HG02588 (cell line): Measurements from ENCODE around the gene PCTP.
A peak's percentile ranks its signal among the peaks of the same experiment; 100 is the strongest.

ENCODE experiments used
- ATAC-seq: cut with Tn5 transposase; IDR thresholded peaks from one replicate; pipeline ENCODE4 v1.9.1; 2021; ENCODE audit warnings: mild to moderate bottlenecking, moderate library complexity; ENCODE audit not compliant: unreplicated experiment

Gene PCTP

GRCh38 chr17:55750750-55751657 is at the start of gene PCTP:
TSS of gene PCTP (plus strand) at chr17:55751051. CDS start at chr17:55751104, 53 bp downstream.
- ATAC-seq: peak; percentile 99

GRCh38 chr17:55702150-55702549 is 48.7 kb upstream of the PCTP start:
- ATAC-seq: no peak

GRCh38 chr17:55704401-55704800 is 46.5 kb upstream of the PCTP start:
- ATAC-seq: no peak

GRCh38 chr17:55705847-55706246 is 45.0 kb upstream of the PCTP start:
- ATAC-seq: no peak

- ATAC-seq: no peak
Measured at GRCh38 chr17:55706808-55707773, 43.8 kb upstream of the PCTP start.

GRCh38 chr17:55708175-55708974 is 42.5 kb upstream of the PCTP start:
- ATAC-seq: no peak

GRCh38 chr17:55709440-55709839 is 41.4 kb upstream of the PCTP start:
- no peak for ATAC-seq

- no peak for ATAC-seq
Measured at GRCh38 chr17:55709984-55710383, 40.9 kb upstream of the PCTP start.

GRCh38 chr17:55710410-55710809 is 40.4 kb upstream of the PCTP start:
- ATAC-seq: no peak

- ATAC-seq: no peak
Measured at GRCh38 chr17:55710829-55711496, 39.9 kb upstream of the PCTP start.

GRCh38 chr17:55717432-55717831 is 33.4 kb upstream of the PCTP start:
- no peak for ATAC-seq

GRCh38 chr17:55717898-55718735 is 32.7 kb upstream of the PCTP start:
- no peak for ATAC-seq

GRCh38 chr17:55720919-55721836 is 29.7 kb upstream of the PCTP start:
- no peak for ATAC-seq

- ATAC-seq: no peak
Measured at GRCh38 chr17:55722016-55722736, 28.7 kb upstream of the PCTP start.

GRCh38 chr17:55722742-55723487 is 27.9 kb upstream of the PCTP start, which contains the start of gene TMEM100:
TSS of gene TMEM100 (minus strand) at chr17:55722864. CDS start at chr17:55721070, 1,794 bp downstream.
- no peak for ATAC-seq

- no peak for ATAC-seq
Measured at GRCh38 chr17:55723488-55723848, 27.4 kb upstream of the PCTP start.

- ATAC-seq: no peak
Measured at GRCh38 chr17:55726440-55726839, 24.4 kb upstream of the PCTP start.
